Suprapubic skin (tissue), 3 donors: ENCODE results near the gene MSX2.

Experiments used
- EP300 ChIP-seq: sonication (generic); formaldehyde crosslinking; IDR thresholded peaks from one replicate; pipeline ENCODE4 v1.6.1; 2017; ENCODE audit warnings: antibody characterized with exemption
- POLR2A ChIP-seq, 2 donors: fragments of 450-650 bp; IDR thresholded peaks; one replicate each; pipeline ENCODE4 v1.6.1; 2017; ENCODE audit warnings: antibody characterized with exemption in 2 of 2, mild to moderate bottlenecking in 2 of 2, moderate library complexity in 2 of 2
- TF ChIP-seq, protein P1 (sequence below), 2 donors: fragments of 200-600 bp in 1 of 2; fragments of 450-650 bp in 1 of 2; sonication (generic) in 1 of 2; IDR thresholded peaks; one replicate each; pipeline ENCODE4 v1.5.1; 2016 to 2019; ENCODE audit warnings: antibody characterized with exemption in 2 of 2, mild to moderate bottlenecking in 1 of 2, moderate library complexity in 1 of 2

DNA sequence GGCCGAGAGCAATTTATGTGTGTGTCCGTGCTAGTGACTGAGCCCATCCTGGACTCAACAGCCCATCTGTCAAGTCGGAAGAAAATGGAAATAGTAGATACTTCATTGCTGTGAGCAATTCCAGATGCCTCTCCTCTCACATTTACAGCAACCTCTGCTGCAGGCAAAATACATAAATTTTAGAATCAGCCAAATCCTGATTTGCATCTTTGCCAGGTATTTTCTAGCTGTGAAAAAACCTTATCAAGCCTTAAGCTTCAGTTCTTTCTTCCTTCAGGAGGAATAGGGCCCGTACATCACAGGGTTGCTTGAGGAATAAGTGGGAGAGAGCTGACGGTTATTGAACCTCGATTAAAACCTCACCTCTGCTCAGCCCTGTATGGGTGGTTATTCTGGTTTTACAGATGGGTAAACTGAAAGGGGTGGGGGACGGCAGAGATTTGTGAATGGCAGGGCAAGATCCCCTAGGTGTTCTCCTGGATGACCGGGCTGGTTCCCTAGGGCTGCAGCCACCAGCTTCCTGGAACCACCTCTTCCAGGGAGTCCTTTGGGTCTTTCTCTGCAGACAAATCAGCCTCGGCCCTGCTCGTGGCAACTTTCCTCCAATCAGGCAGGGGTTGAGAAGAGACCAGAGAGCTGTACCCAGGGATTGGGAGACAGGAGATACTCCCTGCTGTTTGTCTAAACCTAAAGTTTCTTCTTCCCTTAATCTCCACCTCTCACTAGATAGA, 5.3 kb upstream of the MSX2 start:
- TF ChIP-seq EP300 (no peak), POLR2A (IDR thresholded peaks at IDR 0.05) (no peak)
- TF ChIP-seq, protein P1, sequence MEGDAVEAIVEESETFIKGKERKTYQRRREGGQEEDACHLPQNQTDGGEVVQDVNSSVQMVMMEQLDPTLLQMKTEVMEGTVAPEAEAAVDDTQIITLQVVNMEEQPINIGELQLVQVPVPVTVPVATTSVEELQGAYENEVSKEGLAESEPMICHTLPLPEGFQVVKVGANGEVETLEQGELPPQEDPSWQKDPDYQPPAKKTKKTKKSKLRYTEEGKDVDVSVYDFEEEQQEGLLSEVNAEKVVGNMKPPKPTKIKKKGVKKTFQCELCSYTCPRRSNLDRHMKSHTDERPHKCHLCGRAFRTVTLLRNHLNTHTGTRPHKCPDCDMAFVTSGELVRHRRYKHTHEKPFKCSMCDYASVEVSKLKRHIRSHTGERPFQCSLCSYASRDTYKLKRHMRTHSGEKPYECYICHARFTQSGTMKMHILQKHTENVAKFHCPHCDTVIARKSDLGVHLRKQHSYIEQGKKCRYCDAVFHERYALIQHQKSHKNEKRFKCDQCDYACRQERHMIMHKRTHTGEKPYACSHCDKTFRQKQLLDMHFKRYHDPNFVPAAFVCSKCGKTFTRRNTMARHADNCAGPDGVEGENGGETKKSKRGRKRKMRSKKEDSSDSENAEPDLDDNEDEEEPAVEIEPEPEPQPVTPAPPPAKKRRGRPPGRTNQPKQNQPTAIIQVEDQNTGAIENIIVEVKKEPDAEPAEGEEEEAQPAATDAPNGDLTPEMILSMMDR (IDR thresholded peaks at IDR 0.05), result no peak
